Fibroblast of pulmonary artery (primary cell): ENCODE data around the gene CASQ2.

Experiments used
- DNase-seq: peaks from one replicate; pipeline ENCODE4 v3.0.0-alpha.2; 2010; ENCODE audit warnings: low read depth
- H3K4me3 ChIP-seq: replicated peaks from 2 replicates; pipeline ENCODE4 v1.5.1; 2011; ENCODE audit warnings: low read depth, mild to moderate bottlenecking, control low read depth, low read length, moderate library complexity
- CTCF ChIP-seq: IDR thresholded peaks from 2 replicates; pipeline ENCODE4 v1.5.1; 2011; ENCODE audit warnings: mild to moderate bottlenecking, control low read depth, low read length, inconsistent platforms; ENCODE audit errors: missing control alignments

Gene CASQ2

GRCh38 chr1:115809847-115810246, 41.3 kb upstream of the CASQ2 start:
- no peak for TF ChIP-seq CTCF
- DNase-seq = no peak
- no peak overlapping the region for H3K4me3 ChIP-seq

- DNase-seq = no peak
- no peak overlapping the region for H3K4me3 ChIP-seq
- no peak for TF ChIP-seq CTCF
Observed at GRCh38 chr1:115809076-115809475, 40.6 kb upstream of the CASQ2 start.

- no peak overlapping the region for H3K4me3 ChIP-seq
- DNase-seq = peak; percentile 82
- TF ChIP-seq CTCF = peak; percentile 78
Observed at GRCh38 chr1:115807723-115808122, 39.2 kb upstream of the CASQ2 start.

- H3K4me3 ChIP-seq = no peak overlapping the region
- DNase-seq = no peak
- TF ChIP-seq CTCF = no peak
Observed at GRCh38 chr1:115805597-115805996, 37.1 kb upstream of the CASQ2 start.

GRCh38 chr1:115802416-115802815, 33.9 kb upstream of the CASQ2 start:
- no peak for TF ChIP-seq CTCF
- H3K4me3 ChIP-seq = no peak overlapping the region
- no peak for DNase-seq

- no peak for TF ChIP-seq CTCF
- H3K4me3 ChIP-seq = no peak overlapping the region
- DNase-seq = no peak
Observed at GRCh38 chr1:115797486-115797885, 29.0 kb upstream of the CASQ2 start.

- no peak overlapping the region for H3K4me3 ChIP-seq
- DNase-seq = no peak
- TF ChIP-seq CTCF = no peak
Observed at GRCh38 chr1:115796897-115797296, 28.4 kb upstream of the CASQ2 start.
